Measurements from ENCODE around the gene SLC12A4.
"Not testable (repeated sequence)": the region's sequence is repeated elsewhere in the genome, so short reads cannot be mapped to it uniquely, and the experiment has no call there.

SLC12A4 gene

DNA sequence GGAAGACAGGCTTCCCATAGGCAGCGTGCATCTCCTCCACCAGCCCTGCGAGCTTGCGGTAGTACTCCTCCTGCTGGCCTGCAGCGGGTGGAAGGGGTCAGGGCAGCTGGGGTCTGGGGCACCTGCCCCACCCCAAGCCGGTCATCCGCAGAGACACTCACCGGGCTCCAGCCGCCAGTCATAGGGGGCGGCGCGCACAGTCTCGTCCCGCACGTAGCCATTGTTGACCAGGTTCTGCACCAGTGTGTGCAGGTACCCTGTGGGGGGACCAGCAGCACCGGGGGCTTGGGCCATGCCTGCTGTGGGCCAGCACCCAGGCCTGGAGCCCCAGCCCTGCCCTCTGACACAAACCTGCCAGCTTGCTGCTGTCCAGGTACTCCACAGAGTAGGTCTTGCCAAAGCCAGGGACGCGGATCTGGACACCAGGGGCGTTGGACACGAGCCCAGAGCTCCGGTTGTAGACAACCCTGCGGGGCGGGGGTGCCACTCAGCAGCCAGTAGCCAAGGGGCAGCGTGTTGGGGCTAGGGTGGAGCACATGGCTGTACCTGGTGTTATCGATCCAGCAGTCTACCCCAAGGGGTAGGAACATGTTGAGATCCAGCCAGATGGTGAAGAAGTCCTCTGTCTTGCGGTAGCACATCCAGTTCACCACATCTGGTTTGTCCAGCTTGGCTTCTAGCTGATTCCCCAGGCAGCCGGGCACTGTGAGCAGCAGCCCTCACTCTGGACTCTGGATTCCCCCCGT, 25.8 kb downstream of the SLC12A4 start:
- no peak for FAIRE-seq
- DNase-seq (ENCODE audit: low spot score) = no peak

DNA sequence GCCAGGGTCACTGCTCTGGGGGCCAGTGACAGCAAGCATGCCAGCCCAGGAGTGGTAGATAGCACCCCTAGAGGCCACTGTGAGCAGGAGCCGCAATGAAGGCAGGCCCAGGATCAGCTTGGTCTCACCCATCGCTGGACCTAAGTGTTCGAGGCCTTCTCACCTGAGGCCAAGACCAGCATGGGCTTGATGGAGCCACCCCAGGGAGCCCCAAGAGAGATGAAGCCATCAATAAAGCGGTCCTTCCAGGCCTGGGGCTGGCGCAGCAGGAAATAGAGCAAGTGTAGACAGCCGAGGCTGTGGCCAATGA, 26.3 kb downstream of the SLC12A4 start:
- DNase-seq (ENCODE audit: low spot score) = no peak
- no peak for FAIRE-seq

DNA sequence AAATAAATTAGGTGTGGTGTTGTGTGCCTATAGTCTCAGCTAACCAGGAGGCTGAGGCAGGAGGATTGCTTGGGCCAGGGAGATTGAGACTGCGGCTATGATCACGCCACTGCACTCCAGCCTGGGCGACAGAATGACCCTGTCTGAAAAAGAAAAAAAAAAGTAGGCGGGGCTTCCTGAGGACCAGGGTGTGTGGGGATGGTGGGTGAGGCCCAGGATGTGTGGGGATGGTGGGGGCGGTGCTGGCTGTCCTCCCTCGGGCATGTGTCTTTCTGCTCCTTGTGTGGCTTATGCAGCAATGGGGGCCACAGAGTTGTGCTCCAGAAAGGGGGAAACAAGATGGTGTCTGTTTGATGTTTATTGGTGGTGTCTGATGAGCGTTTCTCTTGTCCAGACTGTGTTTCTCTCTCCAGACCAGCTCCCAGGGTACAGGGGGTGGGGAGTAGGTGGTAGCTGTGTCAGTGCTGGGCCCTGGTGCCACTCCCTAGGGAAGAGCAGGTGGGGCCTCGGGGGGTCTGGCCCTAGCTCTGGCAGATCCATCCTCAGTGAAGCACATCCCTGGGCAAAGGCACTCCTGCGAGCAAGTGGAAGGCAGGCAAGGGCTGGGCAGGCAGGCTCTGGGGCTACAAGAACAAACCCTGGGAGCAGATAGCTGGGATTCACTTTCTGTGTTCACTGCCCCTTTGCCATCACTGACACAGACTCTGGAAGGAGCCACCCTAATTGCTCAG, 26.8 kb downstream of the SLC12A4 start:
- no peak for FAIRE-seq

DNA sequence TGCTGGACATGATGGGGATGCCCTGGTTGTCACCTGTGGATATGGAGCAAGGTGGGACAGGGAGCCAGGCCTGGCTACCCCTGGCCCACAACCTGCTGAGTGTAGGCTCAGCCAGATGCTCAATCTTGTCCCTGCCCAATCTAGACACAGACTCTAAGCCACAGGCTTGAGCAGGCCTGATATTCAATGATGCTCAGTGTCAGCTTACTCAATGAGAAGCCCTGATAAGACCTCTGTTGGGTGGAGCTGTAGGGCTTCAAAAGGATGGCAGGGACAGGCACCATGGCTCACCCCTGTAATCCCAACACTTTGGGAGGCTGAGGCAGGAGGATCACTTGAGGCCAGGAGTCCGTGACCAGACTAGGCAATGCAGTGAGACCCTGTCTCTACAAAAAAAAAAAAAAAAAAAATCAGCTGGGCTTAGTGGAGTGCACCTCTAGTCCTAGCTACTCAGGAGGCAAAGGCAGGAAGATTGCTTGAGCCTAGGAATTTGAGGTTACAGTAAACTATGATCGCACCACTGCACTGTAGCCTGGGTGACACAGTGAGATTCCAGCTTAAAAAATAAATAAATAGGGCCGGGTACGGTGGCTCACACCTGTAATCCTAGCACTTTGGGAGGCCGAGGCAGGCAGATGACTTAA, 27.9 kb downstream of the SLC12A4 start:
- DNase-seq (ENCODE audit: low spot score) = no peak
- no peak for FAIRE-seq

More for the DNA sequence above, 26.8 kb downstream of the SLC12A4 start:
- no peak for DNase-seq (ENCODE audit: low spot score)

DNA sequence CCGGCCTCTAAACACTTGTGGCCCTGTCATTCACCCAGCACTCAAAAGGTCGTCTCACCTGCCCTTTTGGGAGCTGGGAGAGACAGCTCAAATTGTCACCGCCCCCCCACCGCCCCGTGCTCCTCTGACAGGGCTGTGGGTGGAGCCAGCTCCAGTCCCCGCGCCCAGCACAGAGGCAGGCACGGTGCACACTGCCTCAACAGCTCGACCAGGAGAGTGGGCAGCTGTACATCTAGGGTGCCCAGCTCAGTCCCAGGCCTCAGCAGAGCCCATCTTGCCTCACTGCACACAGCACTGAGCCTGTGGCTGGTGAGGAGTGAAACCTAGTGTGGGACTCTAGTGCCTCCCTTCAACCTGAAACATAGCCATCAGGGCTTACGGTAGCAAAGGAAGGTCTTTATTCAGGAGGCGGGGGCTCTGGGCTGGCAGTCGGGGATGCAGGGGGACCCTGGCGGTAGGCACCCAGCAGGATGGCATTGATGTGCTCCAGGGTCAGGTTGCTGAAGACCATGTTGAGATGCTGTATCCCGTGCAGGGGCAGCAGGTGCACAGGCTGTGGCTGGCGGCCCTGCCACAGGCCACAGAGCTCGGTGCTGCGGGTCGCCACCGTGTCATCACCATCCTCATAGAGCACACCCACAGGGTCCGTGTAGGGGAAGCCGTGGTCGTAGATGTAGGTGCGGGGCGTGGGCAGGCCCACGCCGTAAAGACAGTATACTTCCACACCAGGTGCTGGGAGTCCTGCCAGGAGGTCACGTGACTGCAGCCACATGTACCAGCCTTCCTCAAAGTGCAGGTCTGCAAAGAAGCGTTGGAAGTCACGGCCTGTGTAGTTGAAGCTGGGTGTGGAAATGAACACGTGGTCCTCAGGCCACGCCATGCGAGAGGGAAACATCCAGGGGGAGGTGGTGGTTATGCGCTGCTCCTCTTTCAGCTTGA, 28.7 kb downstream of the SLC12A4 start:
- DNase-seq (ENCODE audit: low spot score) (no peak), FAIRE-seq (no peak)

DNA sequence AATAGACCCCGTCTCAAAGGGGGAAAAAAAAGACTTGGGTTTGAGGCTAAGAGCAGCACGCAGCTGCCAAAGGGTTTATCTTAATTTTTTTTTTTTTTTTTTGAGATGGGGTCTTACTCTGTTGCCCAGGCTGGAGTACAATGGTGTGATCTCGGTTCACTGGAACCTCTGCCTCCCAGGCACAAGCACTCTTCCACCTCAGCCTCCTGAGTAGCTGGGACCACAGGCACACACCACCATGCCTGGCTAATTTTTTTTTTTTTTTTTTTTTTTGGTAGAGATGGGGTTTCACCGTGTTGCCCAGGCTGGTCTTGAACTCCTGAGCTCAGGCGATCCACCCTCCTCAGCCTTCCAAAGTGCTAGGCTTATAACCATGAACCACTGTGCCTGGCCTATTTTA, 30.7 kb downstream of the SLC12A4 start:
- FAIRE-seq; DNase-seq (ENCODE audit: low spot score): not testable (repeated sequence)

DNA sequence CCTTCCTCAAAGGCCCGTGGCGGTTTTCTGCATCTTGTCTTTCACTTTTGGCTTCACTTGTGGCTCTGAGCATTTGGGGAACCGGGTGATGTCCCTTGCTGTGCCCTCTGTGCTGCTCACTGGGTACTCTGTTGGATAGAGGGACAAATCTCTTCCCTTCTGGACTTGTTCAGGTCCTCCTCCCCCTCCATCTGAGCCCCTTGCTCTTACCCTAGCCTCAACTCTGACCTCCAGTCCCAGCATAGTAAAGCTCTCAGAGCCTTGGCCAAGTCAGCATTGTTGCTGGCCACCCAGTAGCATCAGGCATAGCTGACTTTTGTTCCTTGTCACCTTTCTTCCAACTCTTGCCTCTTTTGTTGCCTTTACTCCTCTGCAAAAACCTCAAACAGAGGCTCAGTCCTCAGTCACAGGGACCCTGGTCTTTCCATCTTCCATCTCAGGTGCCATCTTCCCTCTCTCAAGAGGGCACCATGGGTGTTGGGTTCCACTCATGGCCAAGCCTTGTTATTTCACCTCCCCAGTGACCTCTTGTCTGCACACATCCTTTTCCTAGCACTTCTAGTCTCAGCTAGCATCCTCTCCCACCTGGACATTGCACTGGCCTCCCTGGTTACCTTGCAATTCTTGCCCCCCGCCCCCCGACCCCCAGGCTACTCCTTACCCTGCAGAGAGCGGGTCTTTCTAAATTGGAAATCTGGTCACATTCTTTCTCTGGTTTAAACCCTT, 31.4 kb downstream of the SLC12A4 start:
- FAIRE-seq = no peak

DNA sequence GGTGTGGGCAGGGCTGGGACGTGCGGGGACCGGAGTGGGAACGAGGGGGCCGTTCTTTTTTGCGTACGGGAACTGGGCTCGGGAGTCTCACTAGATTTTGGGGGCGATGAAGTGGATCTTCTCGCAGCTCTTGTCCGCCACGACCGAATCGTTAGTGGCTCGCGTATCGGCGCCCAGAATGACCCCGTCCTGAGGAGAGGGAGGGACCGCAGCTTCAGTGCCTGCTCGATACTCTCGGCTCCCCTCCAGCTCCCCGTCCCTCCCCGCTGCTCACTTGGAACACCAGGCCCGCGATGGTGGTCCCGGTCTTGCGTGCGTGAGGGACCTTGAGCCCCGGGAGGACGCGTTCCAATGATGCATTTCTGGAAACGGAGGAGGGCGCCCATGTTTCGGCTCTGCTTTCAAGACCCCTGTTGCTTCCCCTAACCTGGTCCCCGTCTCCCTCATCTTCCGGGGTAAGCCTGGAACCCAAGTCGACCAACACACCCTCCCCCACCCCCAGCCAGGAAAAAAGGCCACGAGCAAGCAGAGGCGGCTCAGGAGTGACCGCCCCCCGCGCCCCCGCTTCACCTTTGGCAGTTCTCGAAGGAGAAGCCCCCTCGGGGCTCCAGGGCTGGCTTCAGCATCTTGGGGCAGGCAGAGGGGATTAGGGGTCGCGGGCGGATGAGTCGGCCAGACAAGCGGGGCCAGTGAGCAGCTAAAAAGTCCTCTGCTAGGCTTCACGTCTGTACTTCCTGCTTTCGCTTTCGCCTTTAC, 32.1 kb downstream of the SLC12A4 start, which contains the start of gene PSMB10:
TSS of gene PSMB10 (minus strand) at position 727 of the 756 bp plus-strand sequence. CDS start at position 626, 101 bp downstream.
- no peak for FAIRE-seq
- DNase-seq (ENCODE audit: low spot score) = peak; percentile 66

More for the DNA sequence above, 31.4 kb downstream of the SLC12A4 start:
- DNase-seq (ENCODE audit: low spot score) = no peak

DNA sequence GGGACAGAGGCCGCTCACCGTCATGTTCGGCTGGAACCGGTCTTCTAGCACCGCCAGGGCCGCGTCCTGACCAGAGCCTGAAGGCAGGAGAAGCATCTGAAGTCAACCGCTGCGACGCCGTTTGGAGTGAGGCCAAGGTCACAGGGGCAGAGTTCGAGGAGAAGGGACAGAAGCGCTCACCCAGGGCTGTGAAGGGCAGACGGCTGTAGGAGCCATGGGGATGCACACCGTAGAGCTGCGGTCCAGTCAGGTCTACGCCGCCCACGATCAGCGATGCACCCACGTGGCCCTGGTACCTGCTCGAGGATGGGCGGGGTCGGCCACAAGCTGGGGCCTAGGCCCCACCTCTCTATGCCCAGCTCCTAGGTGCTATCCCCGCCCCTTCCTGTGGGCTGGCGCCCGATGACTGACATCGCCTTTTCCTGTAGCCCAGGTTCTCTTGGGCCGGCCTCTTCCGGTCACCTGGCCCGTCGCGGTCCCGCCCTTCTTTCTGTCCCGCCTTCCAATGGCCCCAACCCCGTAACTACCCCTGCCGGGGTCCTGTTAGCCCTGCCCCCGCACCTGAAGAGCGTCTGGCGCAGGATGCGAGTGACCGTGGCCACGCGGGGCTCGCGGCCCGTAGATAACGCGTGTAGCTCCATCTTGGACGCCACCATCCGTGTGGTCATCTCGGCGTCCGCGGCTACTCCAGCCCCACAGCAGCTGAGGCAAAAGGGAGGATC, 32.9 kb downstream of the SLC12A4 start:
- peak; percentile 84 for FAIRE-seq
- DNase-seq (ENCODE audit: low spot score) = peak; percentile 95

DNA sequence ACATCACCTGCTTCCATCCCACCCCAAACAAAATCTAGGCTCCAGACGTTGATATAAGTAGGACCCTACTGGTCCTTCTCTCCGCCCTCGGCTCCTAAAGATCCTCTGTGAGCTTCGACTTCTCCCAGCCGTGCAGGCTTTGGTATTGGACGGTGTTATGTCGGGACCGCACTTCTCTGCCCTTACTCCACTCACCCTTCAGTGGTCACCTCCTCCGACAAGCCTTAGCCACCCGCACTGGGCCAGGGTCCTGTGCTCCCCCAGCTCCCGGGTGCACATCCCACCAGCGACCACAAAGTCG, 33.4 kb downstream of the SLC12A4 start:
- DNase-seq (ENCODE audit: low spot score) (no peak), FAIRE-seq (no peak)

DNA sequence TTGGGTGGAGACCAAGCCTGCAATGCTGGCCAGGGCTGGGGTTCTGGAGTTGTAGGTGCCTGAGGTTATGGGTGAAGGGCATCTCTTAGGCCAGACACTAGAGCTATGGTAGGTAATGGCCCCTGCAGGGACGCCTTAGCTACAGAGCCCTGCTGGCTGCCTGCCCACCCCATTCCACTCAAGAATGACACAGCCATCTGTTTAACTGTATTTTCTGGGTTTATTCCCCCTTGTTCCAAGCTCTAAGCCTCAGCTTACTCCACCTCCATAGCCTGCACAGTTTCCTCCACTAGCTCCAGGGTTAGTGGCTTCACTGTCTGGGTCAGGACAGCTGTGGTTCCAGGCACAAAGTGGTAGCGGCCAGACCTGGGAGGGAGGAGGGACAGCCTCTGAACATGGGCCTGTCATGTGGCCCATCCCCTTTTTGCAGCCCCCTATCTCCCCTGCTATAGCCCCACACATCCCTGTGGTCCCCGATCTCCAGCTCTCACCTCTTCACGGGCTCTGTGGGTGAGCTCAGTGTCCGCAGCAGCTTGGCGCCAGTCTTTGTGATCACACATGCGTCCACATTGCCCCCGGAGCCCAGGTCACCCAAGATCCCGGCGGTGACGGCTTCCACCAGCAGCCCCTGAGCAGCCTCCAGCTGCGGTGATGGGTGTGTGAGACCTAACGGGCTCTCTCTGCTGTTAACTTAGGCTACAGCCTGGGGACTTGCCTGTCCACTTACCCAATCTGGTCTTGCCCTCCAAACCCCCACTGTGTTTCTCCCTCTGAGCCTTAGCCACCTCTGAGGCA, 33.9 kb downstream of the SLC12A4 start:
- no peak for DNase-seq (ENCODE audit: low spot score)
- FAIRE-seq = no peak

DNA sequence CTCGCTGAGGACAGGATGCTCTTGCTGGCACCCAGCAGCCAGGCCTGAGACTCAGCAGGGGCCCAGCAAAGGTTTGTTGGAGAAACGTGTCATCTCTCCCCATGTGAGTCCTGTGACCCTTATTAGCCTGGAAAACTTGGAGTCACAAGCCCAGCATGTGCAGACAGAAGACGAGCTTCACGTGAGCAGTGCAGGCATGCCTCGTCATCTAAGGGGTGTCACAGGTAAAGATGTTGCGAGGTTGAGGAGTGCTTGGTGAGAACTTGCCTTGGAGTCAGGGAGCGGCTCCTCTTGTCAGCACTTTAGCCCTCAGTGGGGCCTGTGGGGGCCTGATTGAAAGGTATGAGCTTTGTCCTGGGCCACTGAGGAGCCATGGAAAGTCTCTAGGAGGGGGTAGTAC, 34.6 kb downstream of the SLC12A4 start:
- DNase-seq (ENCODE audit: low spot score) (no peak), FAIRE-seq (no peak)

DNA sequence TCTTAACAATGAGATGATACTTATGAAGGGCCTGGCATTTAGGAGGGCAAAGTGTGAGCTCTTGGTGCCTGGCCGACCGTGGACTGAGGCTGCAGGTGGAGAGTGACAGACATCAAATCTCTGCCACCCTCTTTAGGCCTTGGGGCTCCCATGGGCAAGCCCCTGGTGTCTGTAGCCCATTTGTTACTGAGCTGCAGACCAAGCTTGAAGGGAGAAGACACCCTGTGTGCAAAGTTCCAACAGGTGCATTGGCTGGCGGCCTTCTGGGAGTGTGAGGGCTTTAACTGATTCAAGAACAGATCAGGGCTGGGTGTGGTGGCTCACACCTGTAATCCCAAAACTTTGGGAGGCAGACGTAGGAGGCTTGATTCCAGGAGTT, 36.0 kb downstream of the SLC12A4 start:
- FAIRE-seq (no peak), DNase-seq (ENCODE audit: low spot score) (no peak)

DNA sequence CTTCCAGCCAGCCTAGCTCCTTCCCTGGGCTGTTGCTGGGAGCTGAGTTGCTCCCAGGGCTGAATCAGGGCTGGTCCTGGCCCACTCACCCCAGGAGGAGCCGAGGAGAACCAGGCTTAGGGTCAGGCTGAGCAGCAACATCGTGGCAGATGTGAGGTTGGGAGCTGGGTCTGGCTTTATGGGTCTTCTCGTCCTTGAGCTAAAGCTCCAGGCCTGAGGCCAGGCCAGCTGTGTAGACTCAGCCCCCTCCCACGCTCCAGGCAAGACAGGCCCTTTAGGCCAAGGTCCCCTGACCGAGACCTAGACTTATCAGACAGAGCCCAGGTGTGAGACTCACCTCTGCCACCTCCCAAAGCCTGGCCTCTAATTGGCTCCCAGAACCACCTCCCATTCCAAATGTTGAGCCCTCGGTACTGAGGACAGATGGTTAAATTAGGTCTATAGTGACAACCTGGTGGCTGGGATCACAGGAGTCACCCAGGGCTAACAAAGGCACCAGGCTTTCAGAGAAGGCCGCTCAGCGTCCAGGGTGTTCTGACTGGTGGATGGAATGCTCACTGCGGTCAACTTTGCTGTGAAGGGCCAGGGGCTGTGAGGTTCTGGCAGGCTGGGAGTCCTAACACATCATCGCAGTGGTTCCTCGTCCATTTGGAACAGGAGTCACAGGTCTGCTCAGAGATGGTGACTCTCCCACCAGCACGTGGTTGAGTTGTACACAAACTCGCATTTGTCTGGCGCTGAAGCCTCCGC, 36.5 kb downstream of the SLC12A4 start, which contains the start of gene CTRL:
TSS of gene CTRL (minus strand) at position 151 of the 750 bp plus-strand sequence. CDS start at position 141, 10 bp downstream.
- DNase-seq (ENCODE audit: low spot score) (no peak), FAIRE-seq (no peak)

DNA sequence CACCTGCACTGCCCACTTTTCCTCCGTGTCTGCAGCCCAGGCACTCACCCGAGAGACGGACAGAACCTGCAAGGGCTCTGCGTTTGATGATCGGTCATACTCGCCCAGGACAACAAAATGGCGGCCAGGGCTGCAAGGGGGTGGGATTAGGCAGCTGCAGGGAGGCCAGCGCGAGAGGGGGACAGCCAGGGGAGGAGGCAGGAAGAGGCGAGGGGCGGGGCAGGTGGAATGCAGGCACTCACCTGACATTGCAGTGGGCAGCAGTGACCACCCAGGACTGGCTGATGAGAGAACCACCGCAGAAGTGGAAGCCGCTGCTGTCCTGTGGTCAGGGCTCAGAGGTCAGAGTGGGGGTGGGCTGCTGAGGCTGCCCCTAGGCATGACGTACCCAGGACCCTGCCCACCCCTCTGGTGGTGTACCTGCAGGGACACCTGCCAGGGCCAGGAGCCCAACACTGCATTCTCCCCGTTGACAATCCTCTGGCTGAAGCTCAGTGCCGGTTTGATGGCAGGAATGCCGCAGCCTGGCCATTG, 37.7 kb downstream of the SLC12A4 start:
- no peak for DNase-seq (ENCODE audit: low spot score)
- FAIRE-seq = no peak

DNA sequence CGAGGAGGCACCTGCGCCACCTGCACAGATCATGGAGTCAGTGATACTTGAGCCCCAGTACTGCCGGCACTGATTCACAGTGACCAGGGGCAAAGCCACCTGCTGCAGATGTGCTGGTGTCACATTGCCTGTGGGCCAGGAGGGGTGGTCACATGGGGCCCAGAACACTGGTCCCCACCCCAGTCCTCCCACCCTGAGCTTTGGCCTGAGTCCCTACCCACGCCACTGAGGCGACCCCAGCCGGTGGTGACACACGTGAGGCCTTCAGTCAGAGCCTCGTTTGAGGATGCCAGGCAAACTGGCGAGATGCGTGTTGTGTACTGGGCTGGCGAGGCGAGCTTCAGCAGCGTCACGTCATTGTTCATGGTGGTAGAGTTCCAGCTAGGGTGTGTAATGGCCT, 38.2 kb downstream of the SLC12A4 start:
- DNase-seq (ENCODE audit: low spot score) (no peak), FAIRE-seq (no peak)

DNA sequence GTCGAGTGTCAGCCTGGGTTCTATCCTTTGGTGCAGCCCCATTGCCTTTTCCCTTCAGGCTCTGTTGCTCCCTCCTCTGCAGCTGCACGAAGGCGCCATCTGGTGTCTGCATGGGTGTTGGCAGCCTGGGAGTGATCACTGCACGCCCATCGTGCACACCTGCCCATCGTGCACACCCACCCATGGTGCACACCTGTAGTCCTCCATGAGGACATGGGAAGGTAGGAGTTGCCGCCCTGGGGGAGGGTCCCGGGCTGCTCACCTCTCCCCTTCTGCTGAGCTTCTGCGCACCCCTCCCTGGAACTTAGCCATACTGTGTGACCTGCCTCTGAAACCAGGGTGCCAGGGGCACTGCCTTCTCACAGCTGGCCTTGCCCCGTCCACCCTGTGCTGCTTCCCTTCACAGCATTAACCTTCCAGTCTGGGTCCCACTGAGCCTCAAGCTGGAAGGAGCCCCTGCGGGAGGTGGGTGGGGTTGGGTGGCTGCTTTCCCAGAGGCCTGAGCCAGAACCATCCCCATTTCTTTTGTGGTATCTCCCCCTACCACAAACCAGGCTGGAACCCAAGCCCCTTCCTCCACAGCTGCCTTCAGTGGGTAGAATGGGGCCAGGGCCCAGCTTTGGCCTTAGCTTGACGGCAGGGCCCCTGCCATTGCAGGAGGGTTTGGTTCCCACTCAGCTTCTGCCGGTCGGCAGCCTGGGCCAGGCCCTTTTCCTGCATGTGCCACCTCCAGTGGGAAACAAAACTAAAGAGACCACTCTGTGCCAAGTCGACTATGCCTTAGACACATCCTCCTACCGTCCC, 39.7 kb downstream of the SLC12A4 start:
- DNase-seq (ENCODE audit: low spot score) (peak; percentile 60), FAIRE-seq (no peak)

Data from RCC 7860 (cell line).